ENCODE data around the gene LRRC66. TPM values are rescaled to one million over a fixed set of nuclear protein-coding genes. Genes with fewer than 3 reads are reported as not detected.

Gene LRRC66
- under 1 TPM; 0.07 to 0.09 TPM for total RNA-seq
- not detected for polyA plus RNA-seq

- H3K36me3 ChIP-seq (ENCODE audit: insufficient read depth, low read length): peaks cover 9% of the 10 kb centered on the region
- DNase-seq: no peak
These were observed at the start of gene LRRC66 for GRCh38 chr4:52019936-52020657. Gene LRRC66, minus strand, starts transcription at chr4:52020363. Its CDS starts 2,750 bp downstream, at chr4:52017613.

GRCh38 chr4:52069571-52069970 is 49.4 kb upstream of the LRRC66 start:
- DNase-seq: no peak
- CTCF ChIA-PET: no interaction called here
- H3K4me3 ChIP-seq (ENCODE audit: low read length): no peak overlapping the region
- POLR2A ChIA-PET: no interaction called here
- H3K9me3 ChIP-seq (ENCODE audit: low read length): no peaks in the 10 kb centered on the region
- Mint-ChIP-seq H3K36me3 (no peaks in the 10 kb centered on the region), H3K27me3 (peaks cover 15 to 60% of the 10 kb centered on the region in 2 donors), H3K9me3 (peaks cover 0 to 2% (median 0%) of the 10 kb centered on the region in 5 donors), H3K4me1 (no peaks in the 10 kb centered on the region), H3K4me3 (no peak overlapping the region), H3K27ac (no peak overlapping the region)
- no peak overlapping the region for H3K27ac ChIP-seq (ENCODE audit: low read depth, low read length)
- H3K27me3 ChIP-seq (ENCODE audit: insufficient read depth, low read length, poor library complexity, severe bottlenecking): no peaks in the 10 kb centered on the region
- H3K36me3 ChIP-seq (ENCODE audit: insufficient read depth, low read length): no peaks in the 10 kb centered on the region
- H3K4me1 ChIP-seq (ENCODE audit: insufficient read depth, low read length): no peaks in the 10 kb centered on the region

More at GRCh38 chr4:52019936-52020657, at the start of gene LRRC66:
- CTCF ChIA-PET: no interaction called here
- no peak within 1 kb of the TSS for H3K4me3 Mint-ChIP-seq
- peaks cover 0 to 1% of the 10 kb centered on the region in 2 donors for H3K27me3 Mint-ChIP-seq
- Histone ChIP-seq H3K4me3 (ENCODE audit: low read length) (no peak within 1 kb of the TSS), H3K4me1 (ENCODE audit: insufficient read depth, low read length) (no peaks in the 10 kb centered on the region), H3K27ac (ENCODE audit: low read depth, low read length) (no peak within 1 kb of the TSS), H3K27me3 (ENCODE audit: insufficient read depth, low read length, poor library complexity, severe bottlenecking) (no peaks in the 10 kb centered on the region), H3K9me3 (ENCODE audit: low read length) (no peaks in the 10 kb centered on the region)
- POLR2A ChIA-PET: no interaction called here
- no peaks in the 10 kb centered on the region for H3K4me1 Mint-ChIP-seq
- no peaks in the 10 kb centered on the region for H3K9me3 Mint-ChIP-seq
- no peak within 1 kb of the TSS for H3K27ac Mint-ChIP-seq
- peaks cover 0 to 18% (median 10%) of the 10 kb centered on the region in 3 donors for H3K36me3 Mint-ChIP-seq

- no peak overlapping the region for H3K27ac ChIP-seq (ENCODE audit: low read depth, low read length)
- H3K27ac Mint-ChIP-seq: no peak overlapping the region
- CTCF ChIA-PET: no interaction called here
- no peaks in the 10 kb centered on the region for H3K4me1 ChIP-seq (ENCODE audit: insufficient read depth, low read length)
- no peaks in the 10 kb centered on the region for H3K36me3 ChIP-seq (ENCODE audit: insufficient read depth, low read length)
- no peak overlapping the region for H3K4me3 Mint-ChIP-seq
- POLR2A ChIA-PET: no interaction called here
- DNase-seq: no peak
- no peaks in the 10 kb centered on the region for H3K4me1 Mint-ChIP-seq
- H3K9me3 Mint-ChIP-seq: no peaks in the 10 kb centered on the region
- no peaks in the 10 kb centered on the region for H3K27me3 ChIP-seq (ENCODE audit: insufficient read depth, low read length, poor library complexity, severe bottlenecking)
- no peaks in the 10 kb centered on the region for H3K36me3 Mint-ChIP-seq
- H3K4me3 ChIP-seq (ENCODE audit: low read length): no peak overlapping the region
- H3K9me3 ChIP-seq (ENCODE audit: low read length): no peaks in the 10 kb centered on the region
- H3K27me3 Mint-ChIP-seq: peaks cover 3 to 28% of the 10 kb centered on the region in 2 donors
These were observed 39.2 kb upstream of the LRRC66 start for GRCh38 chr4:52059372-52059771.

GRCh38 chr4:52058275-52058674 is 38.1 kb upstream of the LRRC66 start:
- no peak overlapping the region for H3K4me3 ChIP-seq (ENCODE audit: low read length)
- CTCF ChIA-PET: no interaction called here
- Mint-ChIP-seq H3K4me1 (no peaks in the 10 kb centered on the region), H3K27ac (peak overlapping the region in 1 of 8 donors; percentile 59), H3K4me3 (no peak overlapping the region), H3K9me3 (no peaks in the 10 kb centered on the region), H3K36me3 (no peaks in the 10 kb centered on the region), H3K27me3 (peaks cover 6 to 39% of the 10 kb centered on the region in 2 donors)
- POLR2A ChIA-PET: no interaction called here
- H3K9me3 ChIP-seq (ENCODE audit: low read length): no peaks in the 10 kb centered on the region
- no peak overlapping the region for H3K27ac ChIP-seq (ENCODE audit: low read depth, low read length)
- H3K4me1 ChIP-seq (ENCODE audit: insufficient read depth, low read length): no peaks in the 10 kb centered on the region
- no peaks in the 10 kb centered on the region for H3K27me3 ChIP-seq (ENCODE audit: insufficient read depth, low read length, poor library complexity, severe bottlenecking)
- no peak for DNase-seq
- no peaks in the 10 kb centered on the region for H3K36me3 ChIP-seq (ENCODE audit: insufficient read depth, low read length)

- H3K27me3 ChIP-seq (ENCODE audit: insufficient read depth, low read length, poor library complexity, severe bottlenecking): peaks cover 4% of the 10 kb centered on the region
- no peaks in the 10 kb centered on the region for H3K4me1 ChIP-seq (ENCODE audit: insufficient read depth, low read length)
- no peak for DNase-seq
- H3K36me3 ChIP-seq (ENCODE audit: insufficient read depth, low read length): no peaks in the 10 kb centered on the region
- POLR2A ChIA-PET: no interaction called here
- no peak overlapping the region for H3K4me3 ChIP-seq (ENCODE audit: low read length)
- Mint-ChIP-seq H3K9me3 (no peaks in the 10 kb centered on the region), H3K4me3 (no peak overlapping the region), H3K27me3 (peaks cover 12 to 49% of the 10 kb centered on the region in 2 donors), H3K4me1 (peaks cover 5 to 6% (median 5%) of the 10 kb centered on the region in 3 donors), H3K27ac (no peak overlapping the region), H3K36me3 (no peaks in the 10 kb centered on the region)
- no peak overlapping the region for H3K27ac ChIP-seq (ENCODE audit: low read depth, low read length)
- H3K9me3 ChIP-seq (ENCODE audit: low read length): no peaks in the 10 kb centered on the region
- CTCF ChIA-PET: no interaction called here
These were observed 37.0 kb upstream of the LRRC66 start for GRCh38 chr4:52057196-52057595.

- ChIA-PET CTCF (no interaction called here), POLR2A (no interaction called here)
- H3K27ac Mint-ChIP-seq: no peak overlapping the region
- Histone ChIP-seq H3K4me1 (ENCODE audit: insufficient read depth, low read length) (no peaks in the 10 kb centered on the region), H3K36me3 (ENCODE audit: insufficient read depth, low read length) (no peaks in the 10 kb centered on the region), H3K27me3 (ENCODE audit: insufficient read depth, low read length, poor library complexity, severe bottlenecking) (peaks cover 6% of the 10 kb centered on the region), H3K9me3 (ENCODE audit: low read length) (no peaks in the 10 kb centered on the region), H3K27ac (ENCODE audit: low read depth, low read length) (no peak overlapping the region), H3K4me3 (ENCODE audit: low read length) (no peak overlapping the region)
- H3K9me3 Mint-ChIP-seq: no peaks in the 10 kb centered on the region
- no peaks in the 10 kb centered on the region for H3K36me3 Mint-ChIP-seq
- peaks cover 17 to 19% (median 17%) of the 10 kb centered on the region in 3 donors for H3K4me1 Mint-ChIP-seq
- peaks cover 25 to 65% of the 10 kb centered on the region in 2 donors for H3K27me3 Mint-ChIP-seq
- no peak for DNase-seq
- H3K4me3 Mint-ChIP-seq: no peak overlapping the region
These were observed 34.1 kb upstream of the LRRC66 start for GRCh38 chr4:52054254-52054653.

- peaks cover 12% of the 10 kb centered on the region for H3K27me3 ChIP-seq (ENCODE audit: insufficient read depth, low read length, poor library complexity, severe bottlenecking)
- no peaks in the 10 kb centered on the region for H3K9me3 ChIP-seq (ENCODE audit: low read length)
- Mint-ChIP-seq H3K4me3 (peak overlapping the region; percentile 27 to 72 (median 65)), H3K9me3 (no peaks in the 10 kb centered on the region), H3K27ac (no peak overlapping the region), H3K27me3 (peaks cover 37 to 78% of the 10 kb centered on the region in 2 donors), H3K36me3 (peaks cover 0 to 2% (median 0%) of the 10 kb centered on the region in 3 donors), H3K4me1 (peaks cover 17 to 19% (median 17%) of the 10 kb centered on the region in 3 donors)
- no peaks in the 10 kb centered on the region for H3K36me3 ChIP-seq (ENCODE audit: insufficient read depth, low read length)
- no peaks in the 10 kb centered on the region for H3K4me1 ChIP-seq (ENCODE audit: insufficient read depth, low read length)
- DNase-seq: no peak
- CTCF ChIA-PET: no interaction called here
- no peak overlapping the region for H3K4me3 ChIP-seq (ENCODE audit: low read length)
- POLR2A ChIA-PET: no interaction called here
- no peak overlapping the region for H3K27ac ChIP-seq (ENCODE audit: low read depth, low read length)
These were observed 32.3 kb upstream of the LRRC66 start for GRCh38 chr4:52052475-52052780.

- ChIA-PET CTCF (interaction anchor here (1.3 kb wide), 1 partner anchor 11 kb away, joined by 3 read pairs; no protein-coding TSS in a partner anchor), POLR2A (no interaction called here)
- H3K36me3 ChIP-seq (ENCODE audit: insufficient read depth, low read length): no peaks in the 10 kb centered on the region
- no peaks in the 10 kb centered on the region for H3K9me3 ChIP-seq (ENCODE audit: low read length)
- H3K4me1 Mint-ChIP-seq: peaks cover 17 to 19% (median 17%) of the 10 kb centered on the region in 3 donors
- no peak for DNase-seq
- peaks cover 12% of the 10 kb centered on the region for H3K27me3 ChIP-seq (ENCODE audit: insufficient read depth, low read length, poor library complexity, severe bottlenecking)
- H3K4me1 ChIP-seq (ENCODE audit: insufficient read depth, low read length): no peaks in the 10 kb centered on the region
- H3K27ac ChIP-seq (ENCODE audit: low read depth, low read length): no peak overlapping the region
- H3K4me3 ChIP-seq (ENCODE audit: low read length): no peak overlapping the region
- H3K4me3 Mint-ChIP-seq: peak overlapping the region; percentile 54 to 87 (median 67)
- no peak overlapping the region for H3K27ac Mint-ChIP-seq
- H3K36me3 Mint-ChIP-seq: peaks cover 0 to 2% (median 0%) of the 10 kb centered on the region in 3 donors
- no peaks in the 10 kb centered on the region for H3K9me3 Mint-ChIP-seq
- H3K27me3 Mint-ChIP-seq: peaks cover 40 to 78% of the 10 kb centered on the region in 2 donors
These were observed 31.7 kb upstream of the LRRC66 start for GRCh38 chr4:52051615-52052474.

Measured in CD8-positive, alpha-beta memory T cell (primary cell).